Neutrophil (primary cell): ENCODE data around the gene PHPT1.

Experiments used
- H3K27ac ChIP-seq: fragments of 200-600 bp; sonication (generic); 2 replicates; pipeline ENCODE4 v1.5.1; 2016; ENCODE audit warnings: mild to moderate bottlenecking, moderate library complexity
- H3K27me3 ChIP-seq: fragments of 200-600 bp; sonication (generic); 2 replicates; pipeline ENCODE4 v1.6.0; 2016; ENCODE audit warnings: mild to moderate bottlenecking
- H3K36me3 ChIP-seq: fragments of 200-600 bp; sonication (generic); 2 replicates; pipeline ENCODE4 v1.5.1; 2017
- H3K4me1 ChIP-seq, 2 experiments: fragments of 200-600 bp in 1 of 2; sonication (generic) in 1 of 2; 1 replicate in 1 of 2; 2 replicates in 1 of 2; pipeline versions ENCODE4 v1.5.1 to v1.6.1; 2013 to 2016; ENCODE audit warnings: low read depth in 1 of 2, low read length in 1 of 2, mild to moderate bottlenecking in 1 of 2, moderate library complexity in 1 of 2; ENCODE audit not compliant: control insufficient read depth in 1 of 2, insufficient read depth in 1 of 2
- H3K4me3 ChIP-seq, 2 experiments: fragments of 200-600 bp in 1 of 2; sonication (generic) in 1 of 2; 1 replicate in 1 of 2; 2 replicates in 1 of 2; pipeline ENCODE4 v1.5.1; 2013 to 2016; ENCODE audit warnings: low read depth in 1 of 2, low read length in 1 of 2, mild to moderate bottlenecking in 1 of 2, moderate library complexity in 1 of 2
- H3K9me3 ChIP-seq: fragments of 200-600 bp; sonication (generic); 2 replicates; pipeline ENCODE4 v1.5.1; 2016
- CTCF ChIP-seq: fragments of 200-600 bp; sonication (generic); IDR thresholded peaks from 2 replicates; pipeline ENCODE4 v1.5.1; 2016; ENCODE audit warnings: antibody characterized with exemption

The PHPT1 gene

GRCh38 chr9:136821826-136822544 is 27.2 kb upstream of the PHPT1 start:
- H3K4me1 ChIP-seq, result peaks cover 4 to 12% of the 10 kb centered on the region in 2 experiments
- TF ChIP-seq CTCF, result no peak
- H3K36me3 ChIP-seq, result peaks cover 38% of the 10 kb centered on the region
- H3K27ac ChIP-seq, result no peak overlapping the region
- H3K9me3 ChIP-seq, result no peaks in the 10 kb centered on the region
- peaks cover 21% of the 10 kb centered on the region for H3K27me3 ChIP-seq
- H3K4me3 ChIP-seq, result no peak overlapping the region

- Histone ChIP-seq H3K27me3 (peaks cover 21% of the 10 kb centered on the region), H3K4me1 (peaks cover 4 to 12% of the 10 kb centered on the region in 2 experiments), H3K4me3 (no peak overlapping the region), H3K27ac (no peak overlapping the region), H3K36me3 (peaks cover 52% of the 10 kb centered on the region), H3K9me3 (no peaks in the 10 kb centered on the region)
- TF ChIP-seq CTCF, result no peak
These were observed 25.8 kb upstream of the PHPT1 start for GRCh38 chr9:136823136-136824046.

GRCh38 chr9:136824496-136825225 is 24.5 kb upstream of the PHPT1 start:
- Histone ChIP-seq H3K27me3 (peaks cover 21% of the 10 kb centered on the region), H3K9me3 (no peaks in the 10 kb centered on the region), H3K36me3 (peaks cover 65% of the 10 kb centered on the region), H3K27ac (no peak overlapping the region), H3K4me1 (peaks cover 4 to 12% of the 10 kb centered on the region in 2 experiments), H3K4me3 (no peak overlapping the region)
- no peak for TF ChIP-seq CTCF

GRCh38 chr9:136825295-136826187 is 23.7 kb upstream of the PHPT1 start:
- H3K9me3 ChIP-seq, result no peaks in the 10 kb centered on the region
- peaks cover 73% of the 10 kb centered on the region for H3K36me3 ChIP-seq
- TF ChIP-seq CTCF, result no peak
- peaks cover 8 to 17% of the 10 kb centered on the region in 2 experiments for H3K4me1 ChIP-seq
- no peak overlapping the region for H3K27ac ChIP-seq
- H3K27me3 ChIP-seq, result peaks cover 17% of the 10 kb centered on the region
- H3K4me3 ChIP-seq, result no peak overlapping the region

- peaks cover 73% of the 10 kb centered on the region for H3K36me3 ChIP-seq
- TF ChIP-seq CTCF, result no peak
- no peak overlapping the region for H3K4me3 ChIP-seq
- H3K27ac ChIP-seq, result no peak overlapping the region
- H3K9me3 ChIP-seq, result no peaks in the 10 kb centered on the region
- peaks cover 10 to 19% of the 10 kb centered on the region in 2 experiments for H3K4me1 ChIP-seq
- H3K27me3 ChIP-seq, result peaks cover 11% of the 10 kb centered on the region
These were observed 23.0 kb upstream of the PHPT1 start for GRCh38 chr9:136826188-136826541.
